ENCODE results near the gene CCDC43.
"Not testable (repeated sequence)": the region's sequence is repeated elsewhere in the genome, so short reads cannot be mapped to it uniquely, and the experiment has no call there.

- not testable (repeated sequence) for TF ChIP-seq CTCF, POLR2A (IDR thresholded peaks at IDR 0.05)
These were observed 10.7 kb upstream of the CCDC43 start for GRCh38 chr17:44700288-44700687.

All from uterus (tissue), 2 donors.